ACHN (cell line): ENCODE measurements around the gene ELFN2.
"Not testable (repeated sequence)": the region's sequence is repeated elsewhere in the genome, so short reads cannot be mapped to it uniquely, and the experiment has no call there.

ENCODE experiments used
- DNase-seq: peaks from one replicate; pipeline ENCODE4 v3.0.0-alpha.2; 2015
- in situ Hi-C: cut with HindIII; loops from 2 replicates; pipeline ENCODE4 v1.10.0; 2017; ENCODE audit warnings: low sequenced_read_pairs, low pct_ligation_motif_present, low pct_unique_long_range_greater_than_20kb

Gene ELFN2

GRCh38 chr22:37427135-37427710 lies at the start of gene ELFN2:
Gene ELFN2, minus strand, starts transcription at chr22:37427479. Its CDS starts 51,945 bp downstream, at chr22:37375534.
- in situ Hi-C loops = no loop called here
- peak; percentile 43 for DNase-seq

- in situ Hi-C loops = no loop called here
- DNase-seq = no peak
Measured at GRCh38 chr22:37476389-37477329, 49.4 kb upstream of the ELFN2 start.

- DNase-seq = no peak
- in situ Hi-C loops = no loop called here
Measured at GRCh38 chr22:37474447-37475090, 47.3 kb upstream of the ELFN2 start.

GRCh38 chr22:37473437-37473946 lies 46.2 kb upstream of the ELFN2 start:
- in situ Hi-C loops = no loop called here

GRCh38 chr22:37472418-37473006 lies 45.2 kb upstream of the ELFN2 start:
- peak; percentile 48 for DNase-seq
- in situ Hi-C loops = no loop called here

More at GRCh38 chr22:37473437-37473946, 46.2 kb upstream of the ELFN2 start:
- no peak for DNase-seq

GRCh38 chr22:37471727-37472417 lies 44.6 kb upstream of the ELFN2 start:
- in situ Hi-C loops = no loop called here
- no peak for DNase-seq

- in situ Hi-C loops = no loop called here
- no peak for DNase-seq
Measured at GRCh38 chr22:37470087-37470445, 42.8 kb upstream of the ELFN2 start.

- DNase-seq = no peak
- in situ Hi-C loops = no loop called here
Measured at GRCh38 chr22:37469416-37470086, 42.3 kb upstream of the ELFN2 start.

- DNase-seq, in situ Hi-C loops: not testable (repeated sequence)
Measured at GRCh38 chr22:37468201-37468695, 41.0 kb upstream of the ELFN2 start.

- DNase-seq = no peak
- in situ Hi-C loops = no loop called here
Measured at GRCh38 chr22:37467391-37467955, 40.2 kb upstream of the ELFN2 start.

- in situ Hi-C loops = no loop called here
- no peak for DNase-seq
Measured at GRCh38 chr22:37464181-37464580, 36.9 kb upstream of the ELFN2 start.

- peak; percentile 46 for DNase-seq
- in situ Hi-C loops = no loop called here
Measured at GRCh38 chr22:37462983-37463382, 35.7 kb upstream of the ELFN2 start.

- in situ Hi-C loops = no loop called here
- no peak for DNase-seq
Measured at GRCh38 chr22:37462436-37462835, 35.2 kb upstream of the ELFN2 start.

GRCh38 chr22:37461961-37462360 lies 34.7 kb upstream of the ELFN2 start:
- no peak for DNase-seq
- in situ Hi-C loops = no loop called here

GRCh38 chr22:37460684-37461083 lies 33.4 kb upstream of the ELFN2 start:
- in situ Hi-C loops = no loop called here
- no peak for DNase-seq

- in situ Hi-C loops = no loop called here
Measured at GRCh38 chr22:37459206-37459605, 31.9 kb upstream of the ELFN2 start.

GRCh38 chr22:37457093-37457893 lies 30.0 kb upstream of the ELFN2 start:
- in situ Hi-C loops = no loop called here
- DNase-seq = peak; percentile 61

More at GRCh38 chr22:37459206-37459605, 31.9 kb upstream of the ELFN2 start:
- no peak for DNase-seq
